HG03108 (cell line): ENCODE data around the gene DYNLRB2.
A peak's percentile ranks its signal among the peaks of the same experiment; 100 is the strongest.

Source experiments
- ATAC-seq: cut with Tn5 transposase; IDR thresholded peaks from one replicate; pipeline ENCODE4 v1.9.1; 2021; ENCODE audit warnings: moderate library complexity; ENCODE audit not compliant: unreplicated experiment

The DYNLRB2 gene

GRCh38 chr16:80547145-80547544, 6.4 kb downstream of the DYNLRB2 start:
- ATAC-seq = no peak

- ATAC-seq = no peak
Observed at GRCh38 chr16:80552277-80552676, 11.5 kb downstream of the DYNLRB2 start.

- ATAC-seq = no peak
Observed at GRCh38 chr16:80554033-80554432, 13.2 kb downstream of the DYNLRB2 start.

DNA sequence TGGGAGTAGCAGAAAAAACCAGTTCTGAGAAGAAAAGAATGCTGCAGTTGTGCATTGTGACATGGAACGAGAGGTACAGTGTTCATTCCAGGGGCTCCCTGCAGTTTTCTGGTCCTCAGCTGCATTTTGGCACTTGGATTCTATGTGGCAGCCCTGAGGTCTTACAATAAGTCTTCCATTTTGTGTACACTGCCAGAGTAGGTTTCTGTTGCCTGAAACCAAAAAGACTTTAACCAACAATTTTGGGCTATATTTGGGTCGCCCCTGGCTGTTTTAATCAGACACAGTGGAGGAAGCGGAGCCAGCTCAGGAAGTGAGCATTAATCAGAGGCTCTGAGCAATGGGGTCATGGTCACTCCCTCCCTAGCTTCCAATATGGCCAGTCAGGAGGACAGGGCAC, 15.7 kb downstream of the DYNLRB2 start:
- no peak for ATAC-seq

DNA sequence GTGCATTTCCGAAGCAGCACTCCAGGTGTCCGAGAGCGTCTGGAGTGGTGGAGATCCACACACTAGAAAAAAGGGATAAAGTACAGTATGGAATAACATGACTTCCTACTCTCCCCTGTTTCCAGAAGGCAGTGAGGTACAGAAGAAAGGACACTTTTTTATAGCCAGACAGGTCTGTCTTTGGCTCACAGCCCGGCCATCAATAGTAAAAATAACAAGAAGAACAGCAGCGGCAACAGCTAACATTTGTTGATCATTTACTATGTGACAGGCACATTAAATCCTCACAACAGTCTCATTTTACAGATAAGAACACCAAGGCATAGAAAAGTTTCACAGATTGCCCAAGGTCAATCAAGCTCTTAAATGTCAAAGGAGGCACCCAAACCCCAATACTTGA, 16.2 kb downstream of the DYNLRB2 start:
- no peak for ATAC-seq

DNA sequence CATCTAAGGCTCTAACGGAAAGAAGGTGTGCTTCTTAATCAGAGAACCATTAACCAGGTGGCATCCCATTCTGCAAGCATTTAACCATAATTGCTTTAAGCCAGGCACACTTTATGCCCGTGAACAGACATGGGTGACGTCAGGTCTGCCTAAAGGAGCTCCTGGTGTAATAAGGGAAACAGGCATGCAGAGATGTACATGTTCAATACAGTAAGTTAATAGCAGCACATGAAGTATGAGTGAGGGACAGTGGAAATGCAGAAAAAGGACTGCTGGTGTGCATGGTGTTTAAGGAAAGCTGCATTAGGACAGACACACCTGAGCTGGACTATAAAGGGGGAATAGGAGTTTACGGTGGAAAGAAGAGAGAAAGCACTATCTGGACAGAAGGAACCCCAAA, 18.6 kb downstream of the DYNLRB2 start:
- no peak for ATAC-seq

GRCh38 chr16:80563066-80563465, 22.3 kb downstream of the DYNLRB2 start:
- no peak for ATAC-seq

DNA sequence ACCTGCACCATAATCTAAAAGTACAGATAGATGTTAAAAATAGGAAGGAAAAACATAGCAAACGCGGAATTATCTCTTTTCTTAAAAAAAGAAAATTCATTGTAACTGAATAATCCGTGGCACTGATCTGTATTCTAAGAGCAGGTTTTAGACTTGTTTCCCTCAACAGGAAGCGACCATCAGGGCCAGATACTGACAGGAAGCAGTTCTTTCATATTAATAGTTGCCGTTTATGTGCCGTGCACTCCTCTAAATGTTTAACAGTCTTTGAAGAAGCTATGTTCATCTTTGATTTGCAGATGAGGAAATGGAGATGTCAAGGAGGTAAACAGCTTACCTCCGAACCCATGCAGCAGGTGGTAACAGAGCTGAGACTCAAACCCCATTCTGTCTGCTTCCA, 23.6 kb downstream of the DYNLRB2 start:
- no peak for ATAC-seq

DNA sequence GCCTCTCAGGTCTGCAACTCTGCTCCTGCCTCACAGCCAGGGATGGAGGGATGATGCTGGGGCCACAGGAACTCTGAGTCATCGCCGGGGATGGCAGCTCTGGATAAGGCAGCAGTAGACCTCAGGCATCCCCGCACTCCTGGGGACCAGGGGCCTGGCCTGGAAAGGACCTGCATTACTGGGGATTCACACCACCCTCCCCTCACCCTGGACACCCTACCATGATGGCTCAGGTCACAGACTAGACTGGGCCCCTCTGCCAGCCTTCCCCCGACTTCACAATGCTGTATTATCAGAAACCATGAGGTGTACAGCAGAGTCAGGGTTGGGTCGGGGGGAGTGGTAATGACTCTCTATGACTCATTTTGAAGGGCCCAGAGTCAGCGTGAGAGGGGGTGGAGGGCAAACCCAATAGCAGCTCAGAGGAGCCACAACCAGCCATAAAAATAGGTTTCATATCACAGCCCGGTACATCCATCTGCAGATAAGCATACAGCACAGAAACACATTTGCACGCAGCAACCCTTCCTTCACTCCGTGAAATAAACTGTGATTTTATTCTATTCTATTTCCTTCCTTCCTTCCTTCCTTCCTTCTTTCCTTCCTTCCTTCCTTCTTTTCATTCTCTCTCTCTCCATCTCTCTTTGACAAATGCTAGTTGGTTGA, 28.8 kb downstream of the DYNLRB2 start:
- ATAC-seq = no peak

DNA sequence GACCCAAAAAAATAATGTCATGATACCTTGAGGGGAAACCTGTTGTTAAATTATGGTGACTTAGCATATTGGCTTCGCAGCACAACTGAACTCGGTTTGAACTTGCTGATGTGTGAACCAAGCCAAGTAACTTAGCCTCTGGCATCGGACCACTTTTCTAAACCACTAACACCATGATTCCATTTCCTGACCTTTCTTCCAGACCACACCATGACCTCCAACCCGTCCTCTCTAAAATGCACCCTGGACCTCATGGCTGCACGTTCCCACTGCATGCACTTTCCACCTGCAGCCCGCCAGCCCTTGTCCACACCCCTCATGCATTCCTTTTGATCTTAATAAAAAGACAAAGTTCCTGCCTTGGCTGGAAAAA, 29.3 kb downstream of the DYNLRB2 start:
- ATAC-seq = no peak

DNA sequence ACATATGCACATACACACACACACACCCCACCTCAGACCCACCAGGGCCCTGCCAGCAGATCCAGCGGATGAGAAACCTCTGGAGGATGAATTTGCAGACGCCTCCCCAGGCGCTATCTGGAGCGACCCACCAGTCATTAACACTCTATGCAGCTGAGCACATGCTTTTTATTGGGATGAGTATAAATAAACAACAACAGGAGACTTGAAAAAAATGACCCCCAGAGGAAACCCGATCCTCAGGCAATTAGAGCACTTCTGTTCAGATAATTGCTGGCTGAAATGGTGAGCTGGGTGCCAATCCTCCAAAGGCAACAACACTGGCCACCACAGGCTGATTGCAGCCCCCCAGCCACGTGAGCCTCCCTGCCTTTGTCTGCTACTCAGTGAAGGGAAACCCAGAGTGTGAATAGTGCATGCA, 32.9 kb downstream of the DYNLRB2 start:
- no peak for ATAC-seq

- no peak for ATAC-seq
Observed at GRCh38 chr16:80576343-80576912, 35.6 kb downstream of the DYNLRB2 start.

DNA sequence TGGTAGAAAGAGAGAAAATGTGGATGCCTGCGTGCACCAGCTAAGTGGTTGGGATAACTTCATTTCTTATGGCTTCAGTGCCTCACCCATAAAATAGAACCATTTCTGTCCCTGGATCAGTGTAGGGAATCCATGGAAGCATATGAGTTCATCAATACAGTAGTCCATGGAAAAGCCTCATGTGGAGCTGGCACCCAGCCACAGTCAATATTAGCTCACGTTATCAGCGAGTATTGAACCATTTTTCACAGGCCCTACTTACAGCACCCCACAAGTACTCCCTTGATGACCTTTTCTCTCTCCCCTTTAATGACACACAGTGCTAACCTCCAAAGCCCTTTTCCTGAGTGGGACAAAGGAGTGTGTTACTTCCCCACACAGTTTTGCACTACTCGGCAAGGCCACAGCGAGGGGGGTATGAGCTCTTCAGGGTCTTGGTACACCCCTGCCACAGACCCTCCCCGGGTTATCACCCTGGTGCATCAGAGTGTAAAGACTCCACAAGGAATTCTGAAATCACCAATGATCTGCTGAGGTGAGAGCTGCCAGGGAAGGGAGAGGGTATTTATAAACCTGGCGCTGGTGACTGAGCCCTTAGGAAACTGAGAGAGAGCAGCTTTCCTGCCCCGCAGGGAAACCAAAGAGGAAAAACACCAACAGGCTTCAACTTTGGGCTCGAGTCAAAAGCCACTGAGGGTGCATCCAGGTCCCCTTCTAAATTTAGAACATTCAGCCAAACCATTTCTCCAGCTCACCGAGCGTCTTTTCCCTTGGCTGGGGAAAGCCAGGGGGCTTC, 36.9 kb downstream of the DYNLRB2 start:
- ATAC-seq = no peak

- ATAC-seq = peak; percentile 89
Observed at GRCh38 chr16:80580109-80580832, 39.5 kb downstream of the DYNLRB2 start.

DNA sequence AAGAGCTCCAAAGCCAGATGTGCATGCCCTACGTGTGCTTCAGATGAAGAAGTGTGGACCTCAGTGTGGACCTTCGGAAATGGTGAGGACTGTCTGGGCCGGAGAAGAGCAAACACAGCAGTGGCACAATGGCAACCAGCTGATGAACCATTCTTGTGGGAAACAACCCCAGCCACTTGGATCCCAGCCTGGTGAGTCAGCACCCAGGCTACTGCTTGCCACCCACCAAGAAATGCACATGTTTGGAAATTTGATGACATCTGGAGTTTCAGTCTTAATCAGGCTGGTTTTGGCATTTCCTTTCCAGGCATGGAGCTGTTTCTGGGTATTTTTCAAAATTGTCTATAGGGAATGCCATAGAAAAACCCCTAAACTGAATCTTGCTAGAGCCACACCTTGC, 42.7 kb downstream of the DYNLRB2 start:
- ATAC-seq = no peak

GRCh38 chr16:80585764-80586163, 45.0 kb downstream of the DYNLRB2 start:
- no peak for ATAC-seq

DNA sequence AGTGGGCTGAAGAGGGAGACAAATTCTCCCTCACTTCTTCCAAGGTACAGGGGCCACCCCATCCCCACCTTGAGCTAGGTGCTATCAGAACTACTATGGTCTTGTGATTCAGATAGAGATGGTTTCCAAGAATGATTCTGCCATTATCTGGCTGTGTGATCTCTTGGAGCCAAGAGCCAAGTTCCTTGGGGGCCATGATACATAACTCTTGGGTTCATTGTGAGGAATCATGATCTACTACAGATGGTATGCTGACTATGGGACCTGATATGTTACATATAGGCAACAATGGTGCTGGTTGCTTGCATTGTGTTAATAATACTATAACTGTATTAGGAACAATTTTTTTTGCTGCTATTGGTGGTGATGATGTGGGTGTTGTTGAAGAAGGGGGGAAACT, 45.7 kb downstream of the DYNLRB2 start:
- no peak for ATAC-seq

DNA sequence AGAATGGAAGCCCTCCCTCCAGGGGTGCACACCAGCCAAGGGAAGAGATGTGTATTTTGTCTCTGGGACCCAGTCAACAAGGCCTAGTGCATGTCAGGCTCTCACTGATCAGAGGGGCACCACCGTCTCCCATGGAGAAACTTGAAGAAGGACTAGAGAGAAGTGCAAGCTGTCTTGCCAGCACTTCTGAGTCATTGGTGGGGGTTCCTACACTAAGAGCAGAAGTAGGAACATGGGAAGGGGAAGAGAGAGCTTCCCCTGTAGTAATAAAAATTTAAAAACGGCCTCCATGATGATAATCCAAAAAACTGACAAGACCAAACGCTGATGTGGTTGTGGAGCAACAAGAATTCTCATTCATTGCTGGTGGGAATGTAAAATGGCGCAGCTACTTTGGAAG, 46.3 kb downstream of the DYNLRB2 start:
- ATAC-seq = no peak

GRCh38 chr16:80591071-80591915, 50.5 kb downstream of the DYNLRB2 start:
- no peak for ATAC-seq

GRCh38 chr16:80592273-80592672, 51.5 kb downstream of the DYNLRB2 start:
- no peak for ATAC-seq

- no peak for ATAC-seq
Observed at GRCh38 chr16:80594756-80595155, 54.0 kb downstream of the DYNLRB2 start.
